ENCODE data around the gene LRRC71. TPM values are rescaled to one million over a fixed set of nuclear protein-coding genes. Genes with fewer than 3 reads are reported as not detected.

Gene LRRC71
- total and polyA plus RNA-seq, 10 of the 15 experiments (the other 5 are each of a cell fraction or from before 2014, with no cell fraction given): not detected

DNA sequence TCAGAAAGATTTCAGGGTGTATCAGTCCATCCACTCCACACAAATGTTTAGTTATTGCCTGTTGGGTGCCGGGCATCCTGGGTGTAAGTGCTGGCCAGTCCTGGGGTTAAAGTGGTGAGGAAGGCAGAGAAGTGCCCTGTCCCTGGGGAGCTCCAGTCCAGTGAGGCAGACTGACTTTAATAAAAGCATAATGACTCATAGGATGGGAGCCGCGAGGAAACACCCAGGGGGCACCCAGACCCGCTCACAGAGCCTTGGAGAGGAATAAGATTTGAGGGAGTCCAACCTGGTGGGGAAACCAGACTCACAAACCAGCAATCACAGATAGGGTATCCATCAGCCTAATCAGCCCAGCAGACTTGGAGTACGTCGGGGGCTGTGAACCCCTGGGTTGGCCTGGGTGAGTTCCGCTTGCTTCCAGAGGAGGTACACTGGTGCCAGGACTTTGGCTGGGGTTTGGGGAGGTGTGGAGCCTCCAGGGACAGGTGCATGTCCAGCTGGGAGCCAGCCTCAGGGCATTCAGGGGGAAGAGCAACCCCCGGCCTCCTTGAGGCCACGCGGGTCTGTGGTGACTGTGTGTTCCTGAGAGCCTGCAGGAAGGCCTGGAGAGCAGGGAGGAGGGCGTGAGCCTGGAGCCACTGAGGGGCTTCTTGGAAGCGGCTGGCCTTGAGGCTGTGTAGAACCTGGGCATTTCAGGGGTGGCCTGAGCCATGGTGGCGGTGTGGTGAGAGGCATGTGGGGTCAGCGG lies 23.2 kb upstream of the LRRC71 start:
- FAIRE-seq: no peak
- no peak for DNase-seq (ENCODE audit: low read depth, low spot score)
- TF ChIP-seq ZZZ3 (IDR thresholded peaks at IDR 0.05; ENCODE audit: control insufficient read depth, insufficient read length, low read depth): no peak
- TF ChIP-seq SUPT20H (IDR thresholded peaks at IDR 0.05; ENCODE audit: borderline replicate concordance, control insufficient read depth, low read depth, low read length): no peak
- TF ChIP-seq CHD4 (IDR thresholded peaks at IDR 0.05): no peak
- no peak for TF ChIP-seq SUZ12 (IDR thresholded peaks at IDR 0.05; ENCODE audit: unreplicated experiment)
- TF ChIP-seq FOS (IDR thresholded peaks at IDR 0.05; ENCODE audit: borderline replicate concordance, extremely low read depth, insufficient read length): no peak
- TF ChIP-seq, protein P1, sequence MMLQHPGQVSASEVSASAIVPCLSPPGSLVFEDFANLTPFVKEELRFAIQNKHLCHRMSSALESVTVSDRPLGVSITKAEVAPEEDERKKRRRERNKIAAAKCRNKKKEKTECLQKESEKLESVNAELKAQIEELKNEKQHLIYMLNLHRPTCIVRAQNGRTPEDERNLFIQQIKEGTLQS (IDR thresholded peaks at IDR 0.05; ENCODE audit: borderline replicate concordance, extremely low read depth, low read depth, low read length): no peak
- Histone ChIP-seq H3K9ac (ENCODE audit: control insufficient read depth, insufficient read depth, low read length) (no peak overlapping the region), H3K4me3 (no peak overlapping the region), H4K20me1 (ENCODE audit: control insufficient read depth, insufficient read depth) (no peaks in the 10 kb centered on the region), H3K79me2 (ENCODE audit: control insufficient read depth, insufficient read depth, low read length) (no peaks in the 10 kb centered on the region), H3K27ac (ENCODE audit: control insufficient read depth, insufficient read depth) (no peak overlapping the region), H3K4me2 (ENCODE audit: control insufficient read depth, insufficient read depth) (no peak overlapping the region), H3K27me3 (replicated peaks in 1 of 2; ENCODE audit: control insufficient read depth in 2 of 2, insufficient read depth in 2 of 2, low read length in 1 of 2) (peaks cover 5 to 15% of the 10 kb centered on the region in 2 experiments), H2AFZ (ENCODE audit: control insufficient read depth, low read depth, low read length) (no peak overlapping the region), H3K9me3 (replicated peaks; ENCODE audit: control insufficient read depth, insufficient read depth, low read length) (no peaks in the 10 kb centered on the region), H3K36me3 (ENCODE audit: control insufficient read depth in 2 of 2, insufficient read depth in 2 of 2, low read length in 1 of 2) (no peaks in the 10 kb centered on the region), H3K4me1 (ENCODE audit: control insufficient read depth, insufficient read depth, low read length) (no peaks in the 10 kb centered on the region)
- ATAC-seq: no peak
- 44% methylated on average over 14 of the region's 14 CpGs for WGBS (ENCODE audit: insufficient coverage, insufficient replicate concordance, low lambda C conversion rate, missing lambda C conversion rate)
- ChIA-PET SMC1A (ENCODE audit: uncharacterized antibody, unreplicated experiment) (interaction anchor here (1.1 kb wide), 1 partner anchor 129 kb away, joined by 3 read pairs; no protein-coding TSS in a partner anchor), RAD21 (ENCODE audit: unreplicated experiment) (no interaction called here), POLR2A (no interaction called here), CTCF (interaction anchor here (0.9 kb wide), 1 partner anchor 13 kb away, joined by 3 read pairs; no protein-coding TSS in a partner anchor)
- intact Hi-C loops (cut with micrococcal nuclease; ENCODE audit: unreplicated experiment): no loop called here
- BruUV-seq (replicated peaks): no TSS peak
- in situ Hi-C loops (cut with MboI): no loop called here

Data from GM12878 (cell line).